Activated CD8-positive, alpha-beta T cell treated with anti-CD3 and anti-CD28 coated beads for 36 hours (primary cell): ENCODE results near the gene DDT. TPM values are rescaled to one million over a fixed set of nuclear protein-coding genes. Genes with fewer than 3 reads are reported as not detected.

Source experiments
- ATAC-seq: fragments of 200-7000 bp; cut with Tn5 transposase; one replicate; pipeline ENCODE4 v1.10.0; 2021; ENCODE audit warnings: mild to moderate bottlenecking, moderate library complexity
- CTCF ChIA-PET: fragments of 350-600 bp; sonication (Branson Sonifier 250); formaldehyde crosslinking; loops from one replicate; lab custom pipeline; 2021; ENCODE audit warnings: antibody characterized with exemption; lab: Charles Lee
- POLR2A ChIA-PET: fragments of 350-600 bp; sonication (Branson Sonifier 250); formaldehyde crosslinking; loops from one replicate; lab custom pipeline; 2021; ENCODE audit warnings: antibody characterized with exemption; lab: Charles Lee
- DNase-seq: peaks from one replicate; pipeline ENCODE4 v3.0.0-alpha.2; 2020
- H3K27ac Mint-ChIP-seq: one replicate; pipeline ENCODE4 v1.8.0; 2021; ENCODE audit warnings: mild to moderate bottlenecking, mixed read lengths
- H3K27me3 Mint-ChIP-seq: one replicate; pipeline ENCODE4 v1.8.0; 2021; ENCODE audit warnings: mixed read lengths
- H3K36me3 Mint-ChIP-seq: one replicate; pipeline ENCODE4 v1.8.0; 2021; ENCODE audit warnings: low read depth, mixed read lengths
- H3K4me1 Mint-ChIP-seq: one replicate; pipeline ENCODE4 v1.8.0; 2021; ENCODE audit warnings: low read depth, mixed read lengths
- H3K4me3 Mint-ChIP-seq: one replicate; pipeline ENCODE4 v1.8.0; 2021; ENCODE audit warnings: mild to moderate bottlenecking, moderate library complexity, mixed read lengths
- H3K9me3 Mint-ChIP-seq: one replicate; pipeline ENCODE4 v1.8.0; 2021; ENCODE audit warnings: mixed read lengths
- intact Hi-C: fragments of 100-400 bp; cut with micrococcal nuclease; formaldehyde crosslinking; loops from one replicate; pipeline ENCODE4 v1.10.0; 2022
- total RNA-seq, 2 experiments: library from RNA; stranded (reverse); gene quantifications; one replicate each; pipeline ENCODE4 v1.2.3, GENCODE V29; 2021
- TF ChIP-seq, protein P1 (sequence below): fragments of 200-600 bp; IDR thresholded peaks from one replicate; pipeline ENCODE4 v1.8.0; 2022; ENCODE audit warnings: antibody characterized with exemption, mild to moderate bottlenecking

DDT gene
- total RNA-seq, 2 experiments from 2014 or later = 116 to 119 TPM

- ChIA-PET POLR2A (interaction anchor here (1.4 kb wide), 2 partner anchors 116 to 147 kb away, joined by 3 to 6 read pairs; partner anchors contain the start of gene MIF), CTCF (interaction anchor here (1.2 to 1.5 kb wide), 2 partner anchors 116 kb away, joined by 3 to 5 read pairs; partner anchors contain the start of gene MIF)
- H3K4me3 Mint-ChIP-seq = peak overlapping the region; percentile 54
- peaks cover 17% of the 10 kb centered on the region for H3K36me3 Mint-ChIP-seq
- DNase-seq (no peak), ATAC-seq (no peak)
- no peaks in the 10 kb centered on the region for H3K9me3 Mint-ChIP-seq
- no peaks in the 10 kb centered on the region for H3K27me3 Mint-ChIP-seq
- intact Hi-C loops = no loop called here
- TF ChIP-seq, protein P1, sequence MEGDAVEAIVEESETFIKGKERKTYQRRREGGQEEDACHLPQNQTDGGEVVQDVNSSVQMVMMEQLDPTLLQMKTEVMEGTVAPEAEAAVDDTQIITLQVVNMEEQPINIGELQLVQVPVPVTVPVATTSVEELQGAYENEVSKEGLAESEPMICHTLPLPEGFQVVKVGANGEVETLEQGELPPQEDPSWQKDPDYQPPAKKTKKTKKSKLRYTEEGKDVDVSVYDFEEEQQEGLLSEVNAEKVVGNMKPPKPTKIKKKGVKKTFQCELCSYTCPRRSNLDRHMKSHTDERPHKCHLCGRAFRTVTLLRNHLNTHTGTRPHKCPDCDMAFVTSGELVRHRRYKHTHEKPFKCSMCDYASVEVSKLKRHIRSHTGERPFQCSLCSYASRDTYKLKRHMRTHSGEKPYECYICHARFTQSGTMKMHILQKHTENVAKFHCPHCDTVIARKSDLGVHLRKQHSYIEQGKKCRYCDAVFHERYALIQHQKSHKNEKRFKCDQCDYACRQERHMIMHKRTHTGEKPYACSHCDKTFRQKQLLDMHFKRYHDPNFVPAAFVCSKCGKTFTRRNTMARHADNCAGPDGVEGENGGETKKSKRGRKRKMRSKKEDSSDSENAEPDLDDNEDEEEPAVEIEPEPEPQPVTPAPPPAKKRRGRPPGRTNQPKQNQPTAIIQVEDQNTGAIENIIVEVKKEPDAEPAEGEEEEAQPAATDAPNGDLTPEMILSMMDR = no peak
- peak overlapping the region; percentile 44 for H3K27ac Mint-ChIP-seq
- H3K4me1 Mint-ChIP-seq = peaks cover 23% of the 10 kb centered on the region
These were observed 35.8 kb upstream of the DDT start for GRCh38 chr22:24010018-24010391.

GRCh38 chr22:24009227-24010017 is 35.2 kb upstream of the DDT start:
- TF ChIP-seq, protein P1 = no peak
- Mint-ChIP-seq H3K4me3 (no peak overlapping the region), H3K9me3 (no peaks in the 10 kb centered on the region), H3K27ac (no peak overlapping the region), H3K4me1 (peaks cover 20% of the 10 kb centered on the region), H3K36me3 (peaks cover 13% of the 10 kb centered on the region), H3K27me3 (no peaks in the 10 kb centered on the region)
- intact Hi-C loops = no loop called here
- POLR2A ChIA-PET = interaction anchor here (1.4 kb wide), 2 partner anchors 116 to 147 kb away, joined by 3 to 6 read pairs; partner anchors contain the start of gene MIF
- DNase-seq (no peak), ATAC-seq (no peak)
- CTCF ChIA-PET = interaction anchor here (1.2 kb wide), 1 partner anchor 116 kb away, joined by 3 read pairs; no protein-coding TSS in a partner anchor

DNA sequence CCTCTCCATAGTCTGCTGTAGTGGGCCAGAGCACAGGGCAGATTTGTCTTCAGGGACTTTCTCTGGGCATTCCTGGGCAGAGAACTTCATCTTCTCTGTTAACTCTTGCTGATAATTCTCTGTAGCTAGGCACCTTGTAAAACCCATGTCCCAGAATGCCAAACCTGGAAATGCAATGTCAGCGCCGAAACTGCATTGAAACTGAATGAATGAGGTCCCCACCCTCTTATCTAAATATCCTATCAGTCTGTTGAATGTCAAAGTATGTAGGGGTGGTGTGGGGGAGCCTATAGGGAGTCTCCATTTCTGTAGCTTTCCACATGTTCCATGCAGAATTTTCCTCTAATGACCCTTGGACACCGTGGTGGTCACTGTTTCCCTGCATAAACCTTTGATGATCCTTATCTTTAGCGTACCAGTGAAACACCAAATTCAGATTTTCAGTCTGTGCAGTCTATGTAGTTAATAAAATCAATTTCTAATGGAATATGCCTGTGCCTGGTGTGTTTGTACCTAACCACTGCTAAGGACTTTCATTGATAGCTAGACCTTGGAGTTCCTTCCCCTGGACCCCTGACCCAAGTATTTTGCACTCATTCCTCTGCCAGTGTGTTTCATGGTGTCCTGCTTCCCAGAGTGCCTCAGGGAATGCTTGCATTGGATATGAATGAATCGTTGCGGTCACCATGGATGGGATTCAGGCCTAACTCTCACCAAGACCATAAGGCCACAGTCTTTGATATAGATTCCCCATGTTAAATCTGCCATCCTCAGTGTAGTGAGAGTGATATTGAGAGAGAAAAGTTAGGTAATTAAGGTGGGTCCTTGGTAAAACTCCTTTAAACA is 34.4 kb upstream of the DDT start:
- ChIA-PET POLR2A (no interaction called here), CTCF (no interaction called here)
- DNase-seq = no peak
- Mint-ChIP-seq H3K4me3 (no peak overlapping the region), H3K36me3 (peaks cover 9% of the 10 kb centered on the region), H3K9me3 (no peaks in the 10 kb centered on the region), H3K27me3 (no peaks in the 10 kb centered on the region), H3K27ac (no peak overlapping the region), H3K4me1 (peaks cover 14% of the 10 kb centered on the region)
- TF ChIP-seq, protein P1 = no peak
- intact Hi-C loops = no loop called here
- ATAC-seq = no peak

- DNase-seq (no peak), ATAC-seq (no peak)
- intact Hi-C loops = no loop called here
- H3K4me1 Mint-ChIP-seq = peaks cover 11% of the 10 kb centered on the region
- H3K27ac Mint-ChIP-seq = no peak overlapping the region
- no peak overlapping the region for H3K4me3 Mint-ChIP-seq
- no peaks in the 10 kb centered on the region for H3K9me3 Mint-ChIP-seq
- H3K27me3 Mint-ChIP-seq = no peaks in the 10 kb centered on the region
- CTCF ChIA-PET = no interaction called here
- POLR2A ChIA-PET = no interaction called here
- peaks cover 6% of the 10 kb centered on the region for H3K36me3 Mint-ChIP-seq
- TF ChIP-seq, protein P1 = no peak
These were observed 33.7 kb upstream of the DDT start for GRCh38 chr22:24008022-24008283.
